Stimulated activated CD8-positive, alpha-beta memory T cell treated with anti-CD3 and anti-CD28 coated beads, Interleukin-2, amount 100 ng/mL, for 48 hours (primary cell): ENCODE results near the gene C1QTNF9B.
"Not testable (repeated sequence)": the region's sequence is repeated elsewhere in the genome, so short reads cannot be mapped to it uniquely, and the experiment has no call there.

Source experiments
- DNase-seq, 2 donors: peaks; one replicate each; pipeline ENCODE4 v3.0.0-alpha.2; 2020; ENCODE audit warnings: low read depth in 2 of 2

Gene C1QTNF9B

GRCh38 chr13:23894746-23895145 lies 2.6 kb downstream of the C1QTNF9B start:
- DNase-seq: not testable (repeated sequence)

- not testable (repeated sequence) for DNase-seq
Measured at GRCh38 chr13:23893791-23894190, 3.5 kb downstream of the C1QTNF9B start.

DNA sequence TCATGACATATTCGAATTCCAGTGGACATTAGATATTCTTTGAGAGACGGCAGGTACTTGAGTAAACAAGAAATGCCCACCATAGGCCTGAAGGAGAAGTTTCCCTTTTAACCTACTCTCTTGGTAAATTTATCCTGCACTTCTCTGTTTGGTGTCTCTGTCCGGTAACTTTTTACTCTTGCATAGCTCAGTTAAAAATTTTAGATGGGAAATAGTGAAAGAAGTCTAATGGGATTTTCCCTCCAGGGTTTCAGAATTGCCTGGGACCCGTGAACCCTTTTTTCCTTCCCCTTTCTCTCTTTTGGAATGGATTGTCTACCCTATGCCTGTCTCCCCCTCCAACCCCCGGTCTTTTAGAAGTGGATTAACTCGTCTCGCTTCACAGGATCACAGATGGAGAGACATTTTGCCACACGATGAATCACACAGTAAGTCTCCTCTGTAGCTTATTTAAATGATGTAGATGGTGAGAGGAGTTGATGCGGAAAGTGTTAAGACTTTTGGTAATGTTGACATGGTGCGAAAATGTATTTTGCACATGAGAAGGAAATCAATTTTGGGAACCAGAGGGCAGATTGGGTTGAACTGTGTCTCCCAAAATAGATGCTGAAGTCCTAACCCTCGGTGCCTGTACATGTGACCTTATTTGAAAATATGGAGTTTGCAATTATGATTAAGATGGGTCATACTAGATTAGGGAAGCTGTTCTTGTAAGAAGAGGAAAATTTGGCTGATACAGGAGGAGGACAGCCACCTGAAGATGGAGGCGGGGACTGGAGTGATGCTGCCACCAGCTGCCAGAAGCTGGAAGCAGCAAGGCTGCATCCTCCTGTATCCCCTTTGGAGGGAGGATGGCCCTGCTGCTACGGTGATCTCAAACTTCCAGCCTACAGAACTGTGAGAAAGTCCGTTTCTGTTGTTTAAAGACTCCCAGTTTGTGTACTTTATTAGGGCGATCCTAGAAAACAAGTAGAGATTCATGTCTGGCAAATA lies 7.4 kb downstream of the C1QTNF9B start:
- DNase-seq: no peak

GRCh38 chr13:23888658-23889614 lies 8.4 kb downstream of the C1QTNF9B start, which contains the start of gene MIPEP:
MIPEP (minus strand) TSS chr13:23889400; CDS start chr13:23889320, 80 bp downstream.
- peak; percentile 90 to 92 for DNase-seq

- not testable (repeated sequence) for DNase-seq
Measured at GRCh38 chr13:23884361-23884760, 12.9 kb downstream of the C1QTNF9B start.

DNA sequence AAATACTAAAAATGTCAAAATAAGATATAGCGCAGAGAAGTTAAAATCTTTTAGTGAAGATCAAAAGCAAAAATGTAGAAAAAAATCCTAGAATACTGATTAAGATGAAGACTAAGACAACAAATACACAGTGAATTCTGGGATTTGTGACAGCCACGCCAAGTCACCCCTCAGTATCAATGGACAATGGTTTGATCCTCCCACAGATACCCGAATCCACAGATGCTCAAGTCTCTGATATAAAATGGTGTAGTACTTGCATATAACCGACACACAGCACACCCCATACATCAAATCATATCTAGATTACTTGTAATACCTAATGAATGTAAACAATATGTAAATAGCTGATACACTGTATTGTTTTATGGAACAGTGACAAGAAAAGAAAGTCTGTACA lies 14.0 kb downstream of the C1QTNF9B start:
- DNase-seq: no peak

DNA sequence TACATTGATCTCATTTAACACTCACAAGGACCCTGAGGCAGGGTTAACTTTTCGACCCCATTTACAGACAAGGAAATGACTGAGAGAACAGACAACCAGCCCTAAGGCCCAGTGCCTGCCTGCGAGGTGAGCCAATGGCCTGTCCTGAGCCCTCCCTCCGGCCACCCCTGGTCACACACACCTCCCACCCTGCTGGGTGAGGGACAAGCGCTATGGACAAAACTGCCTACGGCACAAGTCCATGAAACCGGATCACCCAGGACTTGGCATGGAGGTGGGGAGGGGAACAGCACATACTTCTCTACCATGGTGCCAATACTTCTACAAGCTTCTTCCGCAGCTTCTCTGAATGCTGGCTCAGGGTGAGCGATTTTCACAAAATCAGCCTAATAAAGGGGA lies 15.9 kb downstream of the C1QTNF9B start:
- not testable (repeated sequence) for DNase-seq

GRCh38 chr13:23880493-23881401 lies 16.6 kb downstream of the C1QTNF9B start:
- DNase-seq: not testable (repeated sequence)

DNA sequence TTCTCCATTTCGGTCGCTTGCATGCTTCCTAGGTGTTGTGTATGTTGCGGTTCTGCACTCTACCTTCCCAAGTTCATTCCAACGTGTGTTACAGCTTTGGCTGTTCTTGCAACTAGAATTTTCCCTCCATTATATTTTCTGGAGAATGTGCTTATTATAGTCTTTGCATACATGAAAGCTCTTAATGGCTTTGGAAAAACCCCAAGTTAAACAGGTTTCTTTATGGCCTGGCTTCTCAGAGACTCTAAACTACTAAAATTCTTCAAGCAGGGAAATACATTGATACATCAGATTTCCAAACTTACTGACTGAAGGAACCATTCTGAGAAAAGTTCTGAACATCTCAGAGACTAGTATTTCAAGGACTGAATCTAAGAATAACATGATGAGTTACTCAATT lies 20.0 kb downstream of the C1QTNF9B start:
- no peak for DNase-seq

DNA sequence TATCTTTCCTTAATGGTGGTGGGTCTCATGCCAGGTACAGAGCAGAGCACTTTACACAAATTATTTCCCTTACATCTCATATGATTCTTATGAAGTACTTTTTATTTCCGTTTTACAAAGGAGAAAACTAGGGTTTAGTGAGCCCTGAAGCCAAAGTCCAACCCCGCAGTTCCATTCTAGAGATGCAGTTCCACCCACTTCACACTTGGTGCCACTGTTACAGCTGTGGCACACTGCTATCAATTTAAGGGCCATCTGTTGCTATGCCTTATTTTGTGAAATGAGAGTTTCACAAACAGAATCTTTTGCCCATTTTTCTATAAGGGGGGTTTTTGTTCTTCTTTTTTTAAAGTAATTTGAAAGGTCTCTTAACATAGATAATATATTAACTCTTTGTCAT lies 21.0 kb downstream of the C1QTNF9B start:
- DNase-seq: no peak

DNA sequence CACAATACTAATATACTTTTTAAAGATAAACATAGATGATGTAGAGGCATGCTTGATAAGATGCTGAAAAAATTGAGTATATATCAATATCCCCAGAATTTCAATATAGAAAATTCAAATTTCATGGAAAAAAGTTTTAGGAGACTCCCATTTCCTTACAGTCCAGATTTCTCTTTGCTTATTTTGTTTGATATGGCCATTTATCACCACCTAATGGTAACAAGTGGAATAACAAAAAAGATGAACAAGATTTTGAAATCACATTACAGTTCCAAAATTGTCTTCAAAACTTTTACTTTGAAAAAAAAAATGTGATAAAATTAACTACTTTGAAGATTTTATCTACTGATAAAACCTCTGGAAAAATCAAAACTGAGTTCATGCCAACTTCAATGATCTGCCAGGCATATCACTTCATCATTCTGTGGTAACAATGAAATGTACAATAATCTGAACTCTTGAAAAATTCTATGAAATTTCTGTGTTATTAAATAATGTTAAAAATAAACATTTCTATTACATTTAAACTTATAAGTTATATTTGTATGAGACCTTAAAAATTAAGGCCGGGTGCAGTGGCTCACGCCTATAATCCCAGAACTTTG lies 25.6 kb downstream of the C1QTNF9B start:
- DNase-seq: no peak

DNA sequence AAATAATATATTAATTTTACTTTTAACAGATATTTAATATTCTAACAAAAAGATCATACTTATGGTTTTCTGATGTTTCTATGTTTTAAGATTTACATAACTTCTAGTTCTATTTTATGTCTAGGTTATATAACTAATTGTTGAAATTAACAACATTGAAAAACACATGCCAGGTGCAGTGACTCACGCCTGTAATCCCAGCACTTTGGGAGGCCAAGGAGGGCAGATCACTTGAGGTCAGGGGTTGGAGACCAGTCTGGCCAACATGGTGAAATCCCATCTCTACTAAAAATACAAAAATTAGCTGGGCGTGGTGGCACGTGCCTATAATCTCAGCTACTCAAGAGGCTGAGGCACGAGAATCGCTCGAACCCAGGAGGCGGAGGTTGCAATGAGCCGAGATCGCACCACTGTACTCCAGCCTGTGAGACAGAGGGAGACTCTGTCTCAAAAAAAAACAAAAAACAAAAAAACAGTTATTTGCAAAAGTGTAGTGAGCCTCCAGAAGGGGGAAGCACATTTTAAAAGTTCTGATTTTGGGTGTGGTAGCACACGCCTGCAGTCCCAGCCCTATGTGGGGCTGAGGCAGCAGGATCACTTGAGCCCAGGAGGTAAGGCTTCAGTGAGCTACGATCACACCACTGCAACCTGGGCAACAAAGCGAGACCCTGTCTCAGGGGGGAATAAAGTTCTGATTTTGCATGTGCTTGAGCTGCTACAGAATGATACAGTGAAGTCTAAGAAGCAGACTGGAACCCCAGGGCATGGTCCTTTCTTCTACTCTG lies 26.8 kb downstream of the C1QTNF9B start:
- DNase-seq: no peak

GRCh38 chr13:23868521-23868920 lies 28.8 kb downstream of the C1QTNF9B start:
- DNase-seq: no peak

- no peak for DNase-seq
Measured at GRCh38 chr13:23867027-23867491, 30.2 kb downstream of the C1QTNF9B start.

GRCh38 chr13:23866420-23867026 lies 30.8 kb downstream of the C1QTNF9B start:
- DNase-seq: no peak

DNA sequence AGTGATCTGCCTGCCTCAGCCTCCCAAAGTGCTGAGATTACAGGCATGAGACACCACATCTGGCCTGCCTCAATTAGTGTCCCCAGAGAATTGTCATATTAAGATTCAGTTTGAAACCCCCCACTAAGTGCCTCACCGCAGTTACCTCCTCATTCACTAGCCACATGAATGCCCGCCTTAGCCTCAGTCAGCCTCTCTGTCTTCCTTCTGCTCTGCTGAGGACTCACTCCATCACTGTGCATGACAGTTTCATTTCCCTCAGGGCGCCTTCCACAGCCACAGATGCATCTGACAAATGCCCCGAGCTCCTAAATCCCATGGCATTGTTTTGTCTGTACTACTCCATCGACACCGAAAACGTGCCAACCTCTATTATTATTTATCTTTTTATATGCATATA lies 31.4 kb downstream of the C1QTNF9B start:
- DNase-seq: no peak

GRCh38 chr13:23865026-23865425 lies 32.3 kb downstream of the C1QTNF9B start:
- no peak for DNase-seq

GRCh38 chr13:23861310-23861709 lies 36.0 kb downstream of the C1QTNF9B start:
- DNase-seq: no peak

DNA sequence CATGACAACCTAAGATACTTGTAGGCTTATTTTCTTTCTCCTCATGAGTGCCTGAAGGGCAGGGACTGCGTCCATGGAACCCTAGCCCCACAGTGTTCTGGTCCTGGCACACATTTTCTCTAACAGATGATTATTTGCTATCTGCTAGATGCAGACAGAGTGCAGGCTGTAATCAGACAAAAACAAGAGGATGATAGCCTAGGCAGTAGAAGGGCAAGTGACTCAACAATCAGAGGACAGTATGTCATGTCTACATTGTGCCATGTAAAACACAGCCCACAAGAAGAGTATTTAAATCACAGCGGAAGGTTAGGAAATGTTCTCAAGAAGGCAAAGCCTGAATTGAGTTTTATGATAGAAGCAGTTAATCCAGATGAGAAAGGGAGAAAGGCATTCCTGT lies 37.4 kb downstream of the C1QTNF9B start:
- no peak for DNase-seq
